Measurements from ENCODE around the gene TAGLN3. TPM values are rescaled to one million over a fixed set of nuclear protein-coding genes. Genes with fewer than 3 reads are reported as not detected.
"Not testable (repeated sequence)": the region's sequence is repeated elsewhere in the genome, so short reads cannot be mapped to it uniquely, and the experiment has no call there.

The TAGLN3 gene
- total RNA-seq, 2 experiments from 2014 or later: 0.52 to 0.57 TPM

GRCh38 chr3:112032098-112032731 lies 33.5 kb downstream of the TAGLN3 start:
- ChIA-PET POLR2A (no interaction called here), CTCF (no interaction called here)

GRCh38 chr3:112034436-112034835 lies 35.7 kb downstream of the TAGLN3 start, which contains the start of gene TMPRSS7:
TSS of gene TMPRSS7 (plus strand) at chr3:112034736. CDS start at chr3:112034846, 110 bp downstream.
- CTCF ChIA-PET: no interaction called here

DNA sequence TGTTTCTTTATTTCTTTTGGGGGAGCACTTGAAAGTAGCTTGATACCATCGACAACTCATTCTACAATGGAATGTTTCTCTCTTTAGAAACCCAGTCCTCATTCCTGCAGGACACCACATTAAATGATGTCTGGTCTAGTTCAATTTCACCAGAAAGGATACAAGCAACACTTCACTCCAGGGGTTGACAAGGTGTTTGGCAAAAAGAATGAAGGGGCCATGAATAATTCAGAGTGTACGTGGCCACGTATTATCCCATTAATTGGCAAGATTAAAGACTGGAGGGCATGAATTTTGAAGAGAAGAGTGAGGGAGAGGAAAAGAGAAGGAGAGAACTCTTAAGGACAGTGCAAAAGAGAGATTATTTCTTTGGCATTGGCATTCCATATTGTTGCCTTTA lies 36.5 kb downstream of the TAGLN3 start:
- ChIA-PET POLR2A (no interaction called here), CTCF (no interaction called here)

More at GRCh38 chr3:112034436-112034835, 35.7 kb downstream of the TAGLN3 start, which contains the start of gene TMPRSS7:
- POLR2A ChIA-PET: no interaction called here

DNA sequence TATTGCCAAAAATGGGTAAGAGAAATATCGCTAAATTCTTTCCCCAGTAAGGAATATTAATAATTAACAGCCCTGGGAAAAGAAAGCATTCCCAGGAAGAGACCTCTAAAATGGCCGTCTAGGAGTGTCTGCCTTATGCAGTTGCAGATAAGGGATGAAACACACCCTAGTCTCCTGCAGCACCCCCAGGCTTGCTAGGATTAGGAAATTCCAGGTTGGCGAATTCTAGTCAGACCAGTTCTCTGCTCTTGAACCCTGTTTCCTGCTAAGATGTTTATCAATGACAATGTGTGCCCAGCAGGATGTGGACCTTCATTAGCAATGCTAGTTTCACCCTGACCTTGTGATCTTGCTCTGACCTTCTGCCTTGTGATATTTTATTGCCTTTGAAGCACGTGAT lies 38.5 kb downstream of the TAGLN3 start:
- POLR2A ChIA-PET, CTCF ChIA-PET: not testable (repeated sequence)

DNA sequence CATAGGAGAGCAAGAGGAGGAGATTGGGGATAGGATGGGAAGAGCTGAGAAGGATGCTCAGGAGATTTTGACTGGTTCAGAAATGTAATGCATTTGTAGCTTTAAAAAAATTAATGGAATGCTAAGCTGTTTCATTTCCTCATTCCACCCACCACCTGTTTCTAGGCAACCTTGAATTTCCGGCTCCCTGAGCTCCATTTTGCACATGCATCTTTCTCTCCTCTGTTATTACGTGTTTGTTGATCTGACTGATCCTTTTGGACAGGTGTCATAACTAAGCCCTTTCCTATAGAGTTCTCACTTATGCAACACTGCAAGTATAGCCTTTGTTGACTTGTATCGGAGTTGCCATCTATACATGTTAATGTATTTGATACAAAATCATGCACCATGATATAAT lies 40.1 kb downstream of the TAGLN3 start:
- CTCF ChIA-PET: interaction anchor here (0.6 to 1.4 kb wide), 2 partner anchors 26 to 420 kb away, joined by 3 to 5 read pairs; no protein-coding TSS in a partner anchor
- POLR2A ChIA-PET: no interaction called here

- CTCF ChIA-PET: no interaction called here
- POLR2A ChIA-PET: no interaction called here
Observed at GRCh38 chr3:112041321-112041720, 42.6 kb downstream of the TAGLN3 start.

DNA sequence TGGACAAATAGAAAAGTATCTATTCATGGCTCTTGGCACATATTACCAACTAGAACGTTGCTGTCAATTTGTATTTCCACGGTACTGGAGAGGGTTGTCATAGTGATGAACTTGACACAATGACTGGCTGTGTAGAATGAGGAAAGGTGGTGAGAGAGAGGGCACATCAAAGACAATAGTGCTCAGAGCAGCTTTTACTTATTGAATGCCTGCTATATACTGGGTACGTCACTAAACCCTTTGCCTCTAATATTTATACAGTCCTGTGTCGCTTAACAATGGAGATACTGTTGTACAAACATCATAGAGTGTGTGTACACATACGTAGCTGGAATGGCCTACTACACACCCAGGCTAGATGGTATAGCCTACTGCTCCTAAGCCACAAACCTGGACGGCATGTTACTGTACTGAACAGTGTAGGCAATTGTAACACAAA lies 44.1 kb downstream of the TAGLN3 start:
- CTCF ChIA-PET: interaction anchor here (0.6 to 2.3 kb wide), 10 partner anchors 11 to 372 kb away, joined by 3 to 12 read pairs (median 4); no protein-coding TSS in a partner anchor
- POLR2A ChIA-PET: no interaction called here

GRCh38 chr3:112043621-112044201 lies 45.0 kb downstream of the TAGLN3 start:
- ChIA-PET CTCF (interaction anchor here (0.6 to 2.3 kb wide), 9 partner anchors 10 to 373 kb away, joined by 3 to 12 read pairs (median 5); no protein-coding TSS in a partner anchor), POLR2A (no interaction called here)

- ChIA-PET CTCF (interaction anchor here (0.7 kb wide), 1 partner anchor 8 kb away, joined by 3 read pairs; no protein-coding TSS in a partner anchor), POLR2A (no interaction called here)
Observed at GRCh38 chr3:112046599-112046998, 47.9 kb downstream of the TAGLN3 start.

- POLR2A ChIA-PET: no interaction called here
- CTCF ChIA-PET: no interaction called here
Observed at GRCh38 chr3:112047264-112047663, 48.5 kb downstream of the TAGLN3 start.

GRCh38 chr3:112048911-112049310 lies 50.2 kb downstream of the TAGLN3 start:
- ChIA-PET POLR2A (no interaction called here), CTCF (no interaction called here)

- CTCF ChIA-PET: interaction anchor here (1.1 to 1.7 kb wide), 2 partner anchors 9 to 336 kb away, joined by 3 to 12 read pairs; no protein-coding TSS in a partner anchor
- POLR2A ChIA-PET: no interaction called here
Observed at GRCh38 chr3:112053229-112053628, 54.5 kb downstream of the TAGLN3 start.

DNA sequence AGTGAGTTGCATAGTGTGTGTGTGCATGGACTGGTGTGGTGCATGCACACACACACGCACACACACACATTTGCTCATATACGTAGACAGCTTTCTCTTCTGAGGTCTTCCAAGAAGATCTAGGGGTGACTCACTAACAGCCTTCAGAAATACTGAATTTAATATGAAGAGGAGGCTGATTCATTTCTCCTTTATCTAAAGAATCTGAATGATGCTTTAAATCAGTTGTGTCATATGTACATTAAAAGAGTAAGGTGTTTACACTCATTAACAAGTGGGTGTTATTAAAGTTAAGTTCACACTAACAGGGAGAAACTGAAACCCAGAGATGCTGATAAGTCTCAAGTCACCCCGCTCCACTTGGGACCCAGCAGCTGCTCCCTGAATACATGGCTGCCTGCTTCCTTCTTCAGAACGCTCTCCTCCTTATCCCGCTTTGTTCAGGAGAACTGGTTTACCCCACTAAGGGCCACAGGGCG lies 57.8 kb downstream of the TAGLN3 start:
- ChIA-PET CTCF (interaction anchor here (1.6 kb wide), 1 partner anchor 13 kb away, joined by 6 read pairs; no protein-coding TSS in a partner anchor), POLR2A (no interaction called here)

- POLR2A ChIA-PET: no interaction called here
- CTCF ChIA-PET: no interaction called here
Observed at GRCh38 chr3:112059497-112059896, 60.8 kb downstream of the TAGLN3 start.

- CTCF ChIA-PET: no interaction called here
- POLR2A ChIA-PET: no interaction called here
Observed at GRCh38 chr3:112061152-112061551, 62.4 kb downstream of the TAGLN3 start.

Other genes starting within 250 kb of the TAGLN3 start
- 1 to 10 TPM; 2.2 to 3.3 TPM for gene PHLDB2, start 139.7 kb upstream of the TAGLN3 start, total RNA-seq
- gene ABHD10, start 19.9 kb upstream of the TAGLN3 start, total RNA-seq: 10 to 100 TPM; 49.0 to 56.6 TPM
- not detected for gene TMPRSS7, start 35.8 kb downstream of the TAGLN3 start, total RNA-seq
- gene C3orf52, start 87.5 kb downstream of the TAGLN3 start, total RNA-seq: 1 to 10 TPM; 3.5 to 3.8 TPM
- gene GCSAM, start 134.3 kb downstream of the TAGLN3 start, total RNA-seq: 1 to 10 TPM; 3.0 to 4.3 TPM